ENCODE measurements around the gene STX17. TPM values are rescaled to one million over a fixed set of nuclear protein-coding genes. Genes with fewer than 3 reads are reported as not detected.

STX17 gene
- total RNA-seq, 2 donors from 2014 or later = 34.0 to 87.9 TPM

GRCh38 chr9:100014846-100015245, 108.4 kb downstream of the STX17 start:
- DNase-seq (ENCODE audit: low spot score) = no peak
- Histone ChIP-seq H3K4me3 (no peak overlapping the region), H3K9me3 (no peaks in the 10 kb centered on the region), H3K36me3 (no peaks in the 10 kb centered on the region), H3K27ac (no peak overlapping the region), H3K27me3 (replicated peaks; ENCODE audit: insufficient read depth) (no peaks in the 10 kb centered on the region), H3K4me1 (replicated peaks) (no peaks in the 10 kb centered on the region)
- intact Hi-C loops (cut with DNase I) = no loop called here
- TF ChIP-seq POLR2A (IDR thresholded peaks at IDR 0.05) (no peak), CTCF (IDR thresholded peaks at IDR 0.05) (no peak), POLR2AphosphoS5 (IDR thresholded peaks at IDR 0.05) (no peak)

- TF ChIP-seq POLR2AphosphoS5 (IDR thresholded peaks at IDR 0.05) = no peak
- no peak for TF ChIP-seq POLR2A (IDR thresholded peaks at IDR 0.05)
- no peak for TF ChIP-seq CTCF (IDR thresholded peaks at IDR 0.05)
- Histone ChIP-seq H3K27me3 (replicated peaks; ENCODE audit: insufficient read depth) (no peaks in the 10 kb centered on the region), H3K36me3 (no peaks in the 10 kb centered on the region), H3K9me3 (no peaks in the 10 kb centered on the region), H3K4me1 (replicated peaks) (no peaks in the 10 kb centered on the region), H3K4me3 (no peak overlapping the region), H3K27ac (no peak overlapping the region)
- WGBS = 97% methylated on average over 1 of the region's 1 CpG
- intact Hi-C loops (cut with DNase I) = no loop called here
- DNase-seq (ENCODE audit: low spot score) = no peak
These were observed 113.1 kb downstream of the STX17 start for GRCh38 chr9:100019541-100019940.

Other genes with a start within 250 kb of the STX17 start
- 1 to 10 TPM in 1 of 2 donors, under 1 TPM in 1; 0.64 to 1.1 TPM for gene NR4A3, start 84.8 kb upstream of the STX17 start, total RNA-seq
- 10 to 100 TPM; 16.6 to 20.6 TPM for gene ERP44, start 192.3 kb downstream of the STX17 start, total RNA-seq
- gene INVS, start 192.6 kb downstream of the STX17 start, total RNA-seq = 10 to 100 TPM; 17.7 to 29.7 TPM

All from prostate gland (tissue), 2 donors.